ENCODE results near the gene CRYGB. TPM values are rescaled to one million over a fixed set of nuclear protein-coding genes. Genes with fewer than 3 reads are reported as not detected.

CRYGB gene
- total and polyA plus RNA-seq, 10 of the 15 experiments (the other 5 are each of a cell fraction or from before 2014, with no cell fraction given) = not detected

GRCh38 chr2:208098267-208098666, 47.7 kb downstream of the CRYGB start:
- ChIA-PET CTCF (no interaction called here), RAD21 (ENCODE audit: unreplicated experiment) (no interaction called here), POLR2A (no interaction called here), SMC1A (ENCODE audit: uncharacterized antibody, unreplicated experiment) (no interaction called here)
- Histone ChIP-seq H2AFZ (ENCODE audit: control insufficient read depth, low read depth, low read length) (no peak overlapping the region), H3K79me2 (ENCODE audit: control insufficient read depth, insufficient read depth, low read length) (no peaks in the 10 kb centered on the region), H3K36me3 (ENCODE audit: control insufficient read depth in 2 of 2, insufficient read depth in 2 of 2, low read length in 1 of 2) (no peaks in the 10 kb centered on the region), H3K9me3 (replicated peaks; ENCODE audit: control insufficient read depth, insufficient read depth, low read length) (no peaks in the 10 kb centered on the region), H3K4me2 (ENCODE audit: control insufficient read depth, insufficient read depth) (no peak overlapping the region), H3K4me3 (no peak overlapping the region), H3K27me3 (replicated peaks in 1 of 2; ENCODE audit: control insufficient read depth in 2 of 2, insufficient read depth in 2 of 2, low read length in 1 of 2) (no peaks in the 10 kb centered on the region; a peak in 1 of 4 replicates), H3K27ac (ENCODE audit: control insufficient read depth, insufficient read depth) (no peak overlapping the region), H3K9ac (ENCODE audit: control insufficient read depth, insufficient read depth, low read length) (no peak overlapping the region), H4K20me1 (ENCODE audit: control insufficient read depth, insufficient read depth) (no peaks in the 10 kb centered on the region), H3K4me1 (ENCODE audit: control insufficient read depth, insufficient read depth, low read length) (no peaks in the 10 kb centered on the region)
- intact Hi-C loops (cut with micrococcal nuclease; ENCODE audit: unreplicated experiment) = no loop called here
- BruUV-seq (replicated peaks) = no TSS peak
- ATAC-seq (no peak), DNase-seq (ENCODE audit: low read depth, low spot score) (no peak), FAIRE-seq (no peak)
- TF ChIP-seq RAD21 (IDR thresholded peaks at IDR 0.05; ENCODE audit: insufficient read depth, low read depth, low read length) = no peak
- TF ChIP-seq BCL11A (IDR thresholded peaks at IDR 0.05; ENCODE audit: low read depth, low read length) = no peak
- TF ChIP-seq ZNF687 (IDR thresholded peaks at IDR 0.05) = no peak
- TF ChIP-seq CEBPZ (IDR thresholded peaks at IDR 0.05; ENCODE audit: low read depth, low read length) = no peak
- no peak for TF ChIP-seq SUZ12 (IDR thresholded peaks at IDR 0.05; ENCODE audit: unreplicated experiment)
- no peak for TF ChIP-seq NFIC (IDR thresholded peaks at IDR 0.05; ENCODE audit: low read depth, low read length)
- in situ Hi-C loops (cut with MboI) = no loop called here
- WGBS (ENCODE audit: insufficient coverage, insufficient replicate concordance, low lambda C conversion rate, missing lambda C conversion rate) = 0% methylated on average over 2 of the region's 2 CpGs
